ENCODE data around the gene ABCB8. TPM values are rescaled to one million over a fixed set of nuclear protein-coding genes. Genes with fewer than 3 reads are reported as not detected.

ABCB8 gene
- total RNA-seq, 4 donors from 2014 or later, result 25.5 to 39.4 (median 31.6) TPM

DNA sequence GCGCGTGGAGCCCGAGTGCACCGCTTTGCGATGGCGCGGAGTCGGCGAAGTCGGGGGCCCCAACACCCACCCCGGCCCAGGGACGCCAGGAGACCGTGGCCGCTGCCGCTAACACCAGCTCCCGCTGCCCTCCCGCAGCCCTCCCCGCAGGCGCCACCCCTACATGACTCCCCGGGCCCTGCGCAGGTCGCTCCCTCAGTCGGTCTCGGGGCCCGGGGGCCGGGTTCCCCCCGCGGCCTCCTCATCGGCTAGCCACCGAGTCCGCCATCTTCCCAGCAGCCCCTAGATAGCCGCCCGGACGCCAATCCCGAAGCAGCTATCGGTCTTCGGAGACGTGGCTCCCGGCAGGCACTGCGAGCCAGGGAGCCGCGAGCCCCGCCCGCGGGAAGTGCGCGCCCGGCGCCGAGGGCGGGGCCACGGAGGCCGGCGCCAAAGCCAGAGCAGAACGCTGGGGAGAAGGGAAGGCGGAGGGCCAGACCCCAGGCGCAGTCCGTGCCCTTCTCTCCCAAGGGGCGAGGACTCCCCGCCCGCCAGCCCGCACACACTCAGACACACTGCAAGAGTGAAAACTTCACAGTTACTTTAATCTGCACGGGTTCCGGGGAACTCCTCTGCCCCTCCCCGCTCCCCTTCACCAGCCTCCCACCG, 52.4 kb downstream of the ABCB8 start, which contains the start of gene FASTK:
TSS of gene FASTK (minus strand) at position 288 of the 648 bp plus-strand sequence. CDS start at position 245, 43 bp downstream.
- DNase-seq (ENCODE audit: low spot score) (peak; percentile 51), ATAC-seq (ENCODE audit: low FRiP score) (peak; percentile 86)
- TF ChIP-seq, protein P1, sequence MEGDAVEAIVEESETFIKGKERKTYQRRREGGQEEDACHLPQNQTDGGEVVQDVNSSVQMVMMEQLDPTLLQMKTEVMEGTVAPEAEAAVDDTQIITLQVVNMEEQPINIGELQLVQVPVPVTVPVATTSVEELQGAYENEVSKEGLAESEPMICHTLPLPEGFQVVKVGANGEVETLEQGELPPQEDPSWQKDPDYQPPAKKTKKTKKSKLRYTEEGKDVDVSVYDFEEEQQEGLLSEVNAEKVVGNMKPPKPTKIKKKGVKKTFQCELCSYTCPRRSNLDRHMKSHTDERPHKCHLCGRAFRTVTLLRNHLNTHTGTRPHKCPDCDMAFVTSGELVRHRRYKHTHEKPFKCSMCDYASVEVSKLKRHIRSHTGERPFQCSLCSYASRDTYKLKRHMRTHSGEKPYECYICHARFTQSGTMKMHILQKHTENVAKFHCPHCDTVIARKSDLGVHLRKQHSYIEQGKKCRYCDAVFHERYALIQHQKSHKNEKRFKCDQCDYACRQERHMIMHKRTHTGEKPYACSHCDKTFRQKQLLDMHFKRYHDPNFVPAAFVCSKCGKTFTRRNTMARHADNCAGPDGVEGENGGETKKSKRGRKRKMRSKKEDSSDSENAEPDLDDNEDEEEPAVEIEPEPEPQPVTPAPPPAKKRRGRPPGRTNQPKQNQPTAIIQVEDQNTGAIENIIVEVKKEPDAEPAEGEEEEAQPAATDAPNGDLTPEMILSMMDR (IDR thresholded peaks at IDR 0.05), result no peak

DNA sequence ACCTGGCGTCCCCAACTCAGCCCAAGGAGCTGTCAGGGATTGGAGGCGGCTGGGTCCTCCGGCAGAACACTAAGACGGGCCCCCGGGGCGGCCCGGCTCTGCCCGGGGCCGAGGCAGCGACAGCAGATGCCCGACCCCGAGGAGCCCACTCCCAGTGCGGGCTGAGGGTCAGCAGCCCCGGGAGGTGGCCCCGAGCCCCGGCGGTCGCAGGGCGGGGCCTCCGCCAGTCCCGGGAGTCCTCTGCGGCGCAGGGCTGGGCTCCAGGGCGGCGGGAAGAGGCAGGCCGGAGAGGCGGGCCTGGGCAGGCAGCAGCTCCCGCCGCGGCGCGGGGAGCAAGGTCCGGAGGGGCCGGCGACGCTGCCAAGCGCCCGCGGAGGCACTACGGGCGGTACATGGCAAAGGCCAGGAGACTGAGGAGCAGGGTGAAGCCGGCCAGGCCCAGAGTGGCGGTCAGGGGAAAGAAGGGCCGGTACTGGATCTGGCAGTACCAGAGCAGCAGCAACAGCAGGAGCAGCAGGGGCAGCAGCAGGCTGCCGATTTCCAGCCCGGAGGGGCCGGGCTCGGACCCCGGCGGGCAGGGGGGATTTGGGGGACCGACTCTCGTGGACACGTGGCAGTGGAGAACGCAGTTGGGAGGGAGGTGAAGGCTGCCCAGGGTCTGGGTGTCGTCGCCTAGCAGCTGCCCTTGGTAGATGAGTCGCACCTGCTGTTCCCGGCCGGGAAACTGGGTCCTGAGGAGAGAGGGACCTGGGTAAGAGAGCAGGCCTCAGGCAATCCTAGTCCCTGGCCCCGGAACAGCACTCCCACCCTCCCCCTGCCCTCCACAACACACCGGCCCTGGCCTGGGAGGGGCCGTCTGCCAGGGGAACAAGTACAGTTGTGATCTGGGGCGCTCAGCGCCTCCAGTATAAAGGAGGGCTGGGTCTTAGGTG, 53.2 kb downstream of the ABCB8 start:
- ATAC-seq (ENCODE audit: low FRiP score) (no peak), DNase-seq (ENCODE audit: low spot score) (no peak)
- TF ChIP-seq, protein P1 (IDR thresholded peaks at IDR 0.05), result no peak

DNA sequence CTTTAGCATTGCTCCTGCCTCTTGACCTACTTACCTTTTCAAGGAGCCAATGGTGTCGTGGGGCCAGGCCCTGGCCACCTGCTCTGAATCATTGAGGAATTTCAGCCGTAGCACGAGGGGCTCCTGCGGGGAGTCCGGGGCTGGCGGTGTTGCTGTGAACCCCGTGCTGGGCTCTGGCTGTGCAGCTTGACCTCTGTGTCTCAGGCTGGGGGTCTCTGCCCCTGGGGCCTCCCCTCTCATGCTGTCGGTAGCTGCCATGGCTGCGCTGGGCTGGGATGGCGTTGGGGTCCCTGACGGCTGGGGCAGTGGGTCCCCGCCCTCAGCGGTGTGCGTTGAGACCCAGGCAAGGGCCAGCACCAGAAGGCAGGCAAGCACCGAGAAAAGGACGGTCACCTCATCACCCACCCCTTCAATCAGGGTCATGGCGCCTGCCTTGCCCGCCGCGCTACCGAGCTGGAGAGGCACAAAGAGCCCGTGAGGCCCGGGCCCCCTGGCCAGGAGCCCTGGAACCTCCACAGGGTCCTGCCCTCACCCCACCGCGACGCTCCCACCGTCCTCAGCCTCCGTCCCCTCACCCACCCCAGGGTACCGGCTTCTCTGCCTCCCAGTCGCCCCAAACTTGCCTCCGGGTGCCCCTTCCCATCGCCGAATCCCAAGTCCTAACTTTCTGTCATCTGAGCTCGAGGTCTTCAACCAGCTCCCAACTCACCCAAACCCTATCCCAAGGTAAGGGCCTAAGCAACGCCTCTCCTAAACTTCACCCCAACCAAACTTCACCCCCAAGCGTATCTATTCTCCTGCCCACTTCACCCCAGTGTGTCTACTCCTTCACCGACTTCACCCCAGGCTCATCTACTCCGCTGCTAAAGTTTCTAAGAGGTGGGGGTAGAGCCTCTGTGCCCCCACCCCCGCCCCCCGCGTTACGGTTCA, 54.2 kb downstream of the ABCB8 start:
- DNase-seq (ENCODE audit: low spot score) (no peak), ATAC-seq (ENCODE audit: low FRiP score) (no peak)
- TF ChIP-seq, protein P1 (IDR thresholded peaks at IDR 0.05), result no peak

DNA sequence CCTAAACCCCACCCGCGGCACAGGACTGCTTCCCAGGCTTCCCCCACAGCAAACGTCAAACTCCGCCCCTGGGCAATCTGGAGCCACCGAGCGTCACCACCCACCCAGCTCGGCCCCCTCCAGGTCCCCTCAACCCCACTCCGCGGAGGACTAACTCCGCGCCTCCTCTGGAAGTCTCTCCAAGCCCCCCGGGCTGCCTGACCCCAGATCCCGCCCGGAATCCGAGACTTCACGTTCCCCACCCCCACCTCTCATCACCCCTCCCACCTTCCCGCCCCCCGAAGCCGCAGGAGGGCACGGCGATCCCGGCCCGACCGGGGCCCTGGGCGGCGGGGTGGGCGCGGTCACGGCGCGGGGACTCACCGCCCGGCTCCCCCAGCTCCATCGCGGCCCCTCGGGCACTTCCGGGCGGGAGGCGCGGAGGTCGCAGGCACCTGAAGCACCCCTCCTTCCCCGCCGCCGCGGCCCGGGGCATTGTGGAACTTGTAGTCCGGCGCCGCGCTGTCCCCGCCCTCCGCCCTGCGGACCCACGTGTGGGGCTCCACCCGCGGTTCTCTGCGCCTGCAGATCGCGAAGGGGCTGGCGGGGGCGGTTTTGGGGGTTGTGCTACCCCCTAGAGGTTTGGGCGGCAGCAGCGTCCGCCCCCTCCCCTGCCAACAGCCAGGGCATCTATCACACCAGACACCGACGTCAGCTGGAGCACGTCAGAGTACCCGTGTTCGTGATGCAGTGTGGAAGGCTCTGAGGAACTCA, 55.0 kb downstream of the ABCB8 start, which contains the start of gene TMUB1:
TSS of gene TMUB1 (minus strand) at position 423 of the 753 bp plus-strand sequence. CDS start 930 bp downstream, outside the sequence.
- TF ChIP-seq, protein P1 (IDR thresholded peaks at IDR 0.05), result no peak

DNA sequence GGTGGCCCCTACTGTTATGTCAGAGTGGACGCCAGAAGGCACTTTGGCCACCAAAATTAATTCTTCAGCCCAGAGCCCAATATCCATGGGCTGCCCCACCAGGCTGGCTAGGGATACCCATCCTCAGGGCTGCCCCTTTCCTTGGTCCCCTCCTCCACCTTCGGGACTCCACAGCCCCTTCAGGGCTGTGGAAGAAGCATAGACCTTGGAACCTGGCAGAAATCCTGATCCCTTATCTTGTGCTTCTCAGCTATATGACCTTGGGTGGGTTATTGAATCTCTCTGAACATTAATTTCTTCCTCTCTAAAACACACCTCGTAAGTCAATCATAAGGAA, 55.5 kb downstream of the ABCB8 start:
- ATAC-seq (ENCODE audit: low FRiP score) (no peak), DNase-seq (ENCODE audit: low spot score) (no peak)
- TF ChIP-seq, protein P1 (IDR thresholded peaks at IDR 0.05), result no peak

More for the DNA sequence above, 55.0 kb downstream of the ABCB8 start, which contains the start of gene TMUB1:
- ATAC-seq (ENCODE audit: low FRiP score), result peak; percentile 24
- no peak for DNase-seq (ENCODE audit: low spot score)

DNA sequence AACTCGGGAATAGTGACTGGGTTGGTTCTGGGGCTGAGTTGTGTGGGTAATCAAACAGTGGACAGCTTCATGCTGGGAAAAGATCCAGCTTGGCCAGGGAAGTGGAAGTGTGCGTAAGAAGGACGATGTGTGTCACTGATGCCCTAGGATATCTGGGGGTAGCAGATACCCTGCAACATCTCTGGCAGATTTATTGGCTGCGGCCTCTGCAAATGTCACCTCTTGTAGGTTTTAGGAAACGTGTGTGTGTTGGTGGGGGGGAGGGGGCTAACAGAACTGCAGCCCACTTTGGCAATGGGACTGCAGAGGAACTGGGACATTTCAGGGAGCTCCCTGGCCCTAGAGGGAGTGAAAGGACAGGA, 57.1 kb downstream of the ABCB8 start:
- ATAC-seq (ENCODE audit: low FRiP score) (no peak), DNase-seq (ENCODE audit: low spot score) (no peak)
- TF ChIP-seq, protein P1 (IDR thresholded peaks at IDR 0.05), result no peak
